GM23248 (cell line): Measurements from ENCODE around the gene CCDC69.

Experiments
- EZH2 ChIP-seq: fragments of 200-600 bp; sonication (generic); IDR thresholded peaks from 2 replicates; pipeline ENCODE4 v1.6.1; 2018; ENCODE audit warnings: antibody characterized with exemption, mild to moderate bottlenecking; ENCODE audit not compliant: insufficient read depth, poor library complexity, severe bottlenecking
- EZH2phosphoT487 ChIP-seq: fragments of 200-600 bp; sonication (generic); IDR thresholded peaks from 2 replicates; pipeline ENCODE4 v1.6.1; 2018; ENCODE audit warnings: antibody characterized with exemption, moderate library complexity, mild to moderate bottlenecking, low read depth; ENCODE audit not compliant: insufficient read depth

- TF ChIP-seq EZH2phosphoT487 (no peak), EZH2 (no peak)
Measured at GRCh38 chr5:151233616-151234085, 9.8 kb upstream of the CCDC69 start.
